Loucy (cell line): ENCODE results near the gene SEMA5A.

Experiments
- H2AFZ ChIP-seq: fragments of 200-600 bp; sonication (generic); 2 replicates; pipeline ENCODE4 v1.6.0; 2016; ENCODE audit warnings: antibody characterized with exemption, mild to moderate bottlenecking, low read length, moderate library complexity
- H3F3A ChIP-seq: fragments of 200-600 bp; 2 replicates; pipeline ENCODE4 v1.6.0; 2016; ENCODE audit warnings: antibody characterized with exemption, low read depth, mild to moderate bottlenecking
- H3K27me3 ChIP-seq: fragments of 200-600 bp; sonication (generic); 2 replicates; pipeline ENCODE4 v1.6.1; 2014; ENCODE audit warnings: low read length, mild to moderate bottlenecking; ENCODE audit not compliant: insufficient read depth, poor library complexity, severe bottlenecking
- H3K36me3 ChIP-seq: fragments of 200-600 bp; sonication (generic); 2 replicates; pipeline ENCODE4 v1.6.1; 2016; ENCODE audit warnings: low read length; ENCODE audit not compliant: insufficient read depth
- H3K4me1 ChIP-seq: fragments of 200-600 bp; sonication (generic); 2 replicates; pipeline ENCODE4 v1.5.1; 2014; ENCODE audit warnings: low read length, mild to moderate bottlenecking; ENCODE audit not compliant: insufficient read depth, poor library complexity, severe bottlenecking
- H3K4me2 ChIP-seq: fragments of 200-600 bp; sonication (generic); 2 replicates; pipeline ENCODE4 v1.6.0; 2014; ENCODE audit warnings: antibody characterized with exemption, low read length, low read depth, mild to moderate bottlenecking; ENCODE audit not compliant: poor library complexity, severe bottlenecking
- H3K4me3 ChIP-seq: fragments of 200-600 bp; sonication (generic); 2 replicates; pipeline ENCODE4 v1.5.1; 2014; ENCODE audit warnings: low read length, mild to moderate bottlenecking, mixed read lengths; ENCODE audit not compliant: poor library complexity, severe bottlenecking
- H3K79me2 ChIP-seq: fragments of 200-600 bp; sonication (generic); 2 replicates; pipeline ENCODE4 v1.6.1; 2014; ENCODE audit warnings: low read length; ENCODE audit not compliant: insufficient read depth
- H3K9ac ChIP-seq: fragments of 200-600 bp; sonication (generic); 2 replicates; pipeline ENCODE4 v1.6.0; 2014; ENCODE audit warnings: mild to moderate bottlenecking, low read depth, low read length, moderate library complexity; ENCODE audit not compliant: poor library complexity, severe bottlenecking
- H3K9me2 ChIP-seq: fragments of 200-600 bp; sonication (generic); replicated peaks from 2 replicates; pipeline ENCODE4 v1.6.1; 2016; ENCODE audit warnings: low read depth, low read length, mixed read lengths
- H3K9me3 ChIP-seq: fragments of 200-600 bp; sonication (generic); 2 replicates; pipeline ENCODE4 v1.6.1; 2014; ENCODE audit warnings: mild to moderate bottlenecking, antibody characterized with exemption, low read length, low read depth; ENCODE audit not compliant: insufficient read depth
- H4K20me1 ChIP-seq: fragments of 200-600 bp; sonication (generic); 2 replicates; pipeline ENCODE4 v1.6.0; 2014; ENCODE audit warnings: antibody characterized with exemption, low read length, mild to moderate bottlenecking; ENCODE audit not compliant: insufficient read depth, poor library complexity, severe bottlenecking
- CTCF ChIP-seq: fragments of 200-600 bp; sonication (generic); conservative IDR thresholded peaks from 2 replicates; pipeline ENCODE4 v1.5.1; 2014; ENCODE audit warnings: mild to moderate bottlenecking, antibody characterized with exemption, low read length
- EZH2phosphoT487 ChIP-seq: fragments of 200-600 bp; IDR thresholded peaks from 2 replicates; pipeline ENCODE4 v1.6.1; 2018; ENCODE audit warnings: antibody characterized with exemption, mild to moderate bottlenecking, moderate library complexity, borderline replicate concordance

The SEMA5A gene

DNA sequence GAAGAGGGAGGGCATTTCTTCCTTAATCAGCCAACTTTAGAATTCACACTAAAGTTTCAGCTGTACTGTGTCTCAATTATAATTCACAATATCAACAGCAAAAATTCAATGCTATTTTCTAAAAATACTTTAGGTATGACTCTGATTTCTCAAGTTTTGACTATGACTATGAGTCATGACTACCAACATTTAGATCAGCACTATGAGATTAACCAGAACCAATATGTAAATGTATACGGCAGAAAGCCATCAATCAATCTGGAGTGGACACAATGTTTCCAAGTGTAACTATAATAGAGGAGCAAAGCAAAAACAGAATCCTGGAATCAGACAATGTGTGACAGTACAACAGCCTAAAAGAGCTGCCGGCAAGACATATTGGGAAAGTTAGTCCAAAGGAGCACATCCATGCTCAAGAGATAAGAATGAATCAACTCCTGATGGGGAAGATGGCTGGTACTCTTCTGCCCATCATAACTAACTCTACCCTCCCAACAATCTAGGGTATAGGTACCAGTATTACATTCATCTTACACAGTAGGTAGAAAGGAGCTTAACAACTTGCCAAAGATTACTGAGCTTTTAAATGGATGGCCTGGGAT lies 294.4 kb downstream of the SEMA5A start:
- Histone ChIP-seq H3K4me1 (no peaks in the 10 kb centered on the region), H3K4me3 (no peak overlapping the region), H3K9me2 (no peaks in the 10 kb centered on the region), H3K79me2 (no peaks in the 10 kb centered on the region), H3K36me3 (no peaks in the 10 kb centered on the region), H2AFZ (no peak overlapping the region), H3K9ac (no peak overlapping the region), H3K9me3 (no peaks in the 10 kb centered on the region), H3K27me3 (no peaks in the 10 kb centered on the region), H3F3A (no peaks in the 10 kb centered on the region), H3K4me2 (no peak overlapping the region), H4K20me1 (no peaks in the 10 kb centered on the region)
- no peak for TF ChIP-seq EZH2phosphoT487
- TF ChIP-seq CTCF = no peak

DNA sequence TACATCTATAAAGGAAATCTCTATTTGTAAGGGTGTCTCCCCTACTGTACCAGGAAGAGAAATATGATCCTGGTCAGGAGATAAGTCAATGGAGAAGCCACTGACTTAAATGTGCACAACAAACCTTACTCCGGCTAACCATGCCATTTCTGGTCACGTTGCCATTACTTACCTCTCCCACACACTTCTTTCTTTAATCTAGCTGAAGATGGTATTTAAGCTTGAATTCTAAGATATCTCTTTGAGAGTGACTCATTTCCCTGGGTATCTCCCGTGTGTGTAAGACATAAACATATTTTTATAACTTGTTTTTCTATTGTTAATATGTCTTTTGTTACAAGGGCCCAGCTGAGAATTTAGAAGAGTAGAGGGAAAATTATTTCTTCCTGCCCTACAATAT lies 296.6 kb downstream of the SEMA5A start:
- Histone ChIP-seq H3K9me3 (no peaks in the 10 kb centered on the region), H3K4me2 (no peak overlapping the region), H3K4me3 (no peak overlapping the region), H3F3A (no peaks in the 10 kb centered on the region), H4K20me1 (no peaks in the 10 kb centered on the region), H2AFZ (no peak overlapping the region), H3K9ac (no peak overlapping the region), H3K9me2 (no peaks in the 10 kb centered on the region), H3K4me1 (no peaks in the 10 kb centered on the region), H3K27me3 (no peaks in the 10 kb centered on the region), H3K79me2 (no peaks in the 10 kb centered on the region), H3K36me3 (no peaks in the 10 kb centered on the region)
- TF ChIP-seq CTCF (no peak), EZH2phosphoT487 (no peak)

GRCh38 chr5:9245071-9245470 lies 300.8 kb downstream of the SEMA5A start:
- H3K9me2 ChIP-seq = no peaks in the 10 kb centered on the region
- H3K36me3 ChIP-seq = no peaks in the 10 kb centered on the region
- no peak overlapping the region for H3K4me3 ChIP-seq
- no peaks in the 10 kb centered on the region for H3K79me2 ChIP-seq
- H3K27me3 ChIP-seq = no peaks in the 10 kb centered on the region
- no peak overlapping the region for H2AFZ ChIP-seq
- TF ChIP-seq EZH2phosphoT487 = no peak
- no peak for TF ChIP-seq CTCF
- H4K20me1 ChIP-seq = no peaks in the 10 kb centered on the region
- no peaks in the 10 kb centered on the region for H3K9me3 ChIP-seq
- H3K4me2 ChIP-seq = no peak overlapping the region
- no peak overlapping the region for H3K9ac ChIP-seq
- no peaks in the 10 kb centered on the region for H3K4me1 ChIP-seq
- H3F3A ChIP-seq = no peaks in the 10 kb centered on the region
